OCI-LY7 (cell line): ENCODE results near the gene FZD1.

Experiments used
- CTCF ChIP-seq: fragments of 200-600 bp; sonication (generic); conservative IDR thresholded peaks from 2 replicates; pipeline ENCODE4 v1.5.1; 2014; ENCODE audit warnings: mild to moderate bottlenecking, antibody characterized with exemption, low read length, moderate library complexity, mixed read lengths
- EZH2phosphoT487 ChIP-seq: fragments of 200-600 bp; sonication (generic); IDR thresholded peaks from 2 replicates; pipeline ENCODE4 v1.6.1; 2018; ENCODE audit warnings: low read depth, borderline replicate concordance, mild to moderate bottlenecking, mixed run types, antibody characterized with exemption, low read length, moderate library complexity, mixed read lengths

GRCh38 chr7:91320366-91321078 is 56.3 kb downstream of the FZD1 start:
- no peak for TF ChIP-seq CTCF
- no peak for TF ChIP-seq EZH2phosphoT487
